ENCODE measurements around the gene NKX2-3. TPM values are rescaled to one million over a fixed set of nuclear protein-coding genes. Genes with fewer than 3 reads are reported as not detected.

Gene NKX2-3
- total RNA-seq, 1 donor from 2014 or later = not detected

DNA sequence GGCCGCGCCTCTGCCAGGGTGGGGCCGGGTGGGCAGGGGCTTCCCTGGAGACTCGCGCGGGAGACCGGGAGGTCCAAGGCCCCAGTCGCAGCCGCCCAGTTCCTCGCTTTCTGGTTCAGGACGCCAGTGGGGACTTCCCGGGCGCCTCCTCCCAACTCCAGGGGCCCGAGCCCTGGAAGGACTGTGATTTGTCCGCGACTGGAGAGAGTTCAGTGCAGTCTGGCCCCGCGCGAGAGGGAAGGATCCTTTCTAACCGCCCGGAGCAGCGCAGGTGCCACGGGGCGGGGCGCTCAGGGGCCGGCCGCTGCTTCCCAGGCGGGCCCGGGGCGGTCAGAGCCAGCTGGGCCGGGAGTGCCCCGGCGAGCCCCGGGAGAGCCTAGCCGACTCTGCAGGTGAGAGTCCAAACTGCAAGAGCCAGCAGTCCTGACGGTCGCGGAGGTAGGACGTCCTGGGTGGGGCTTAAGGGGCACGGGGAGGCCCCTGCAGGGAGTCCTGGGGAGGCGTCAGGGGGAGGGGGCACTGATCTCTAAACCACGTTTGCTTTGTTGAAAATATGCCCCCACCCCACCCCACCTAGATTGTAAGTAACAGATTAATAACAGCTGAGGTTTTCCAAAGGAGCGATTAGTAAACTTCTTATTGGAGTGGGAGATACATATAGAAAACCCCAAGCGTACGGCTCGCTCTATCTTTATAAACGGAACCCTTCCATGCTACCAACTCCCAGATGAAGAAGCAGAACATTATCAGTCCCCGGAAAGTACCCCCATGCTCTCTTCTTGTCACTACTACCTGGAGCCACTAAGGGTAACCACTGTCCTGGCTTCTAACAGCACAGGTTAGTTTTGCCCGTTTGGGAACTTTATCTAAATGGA, 8.2 kb downstream of the NKX2-3 start:
- TF ChIP-seq, protein P1, sequence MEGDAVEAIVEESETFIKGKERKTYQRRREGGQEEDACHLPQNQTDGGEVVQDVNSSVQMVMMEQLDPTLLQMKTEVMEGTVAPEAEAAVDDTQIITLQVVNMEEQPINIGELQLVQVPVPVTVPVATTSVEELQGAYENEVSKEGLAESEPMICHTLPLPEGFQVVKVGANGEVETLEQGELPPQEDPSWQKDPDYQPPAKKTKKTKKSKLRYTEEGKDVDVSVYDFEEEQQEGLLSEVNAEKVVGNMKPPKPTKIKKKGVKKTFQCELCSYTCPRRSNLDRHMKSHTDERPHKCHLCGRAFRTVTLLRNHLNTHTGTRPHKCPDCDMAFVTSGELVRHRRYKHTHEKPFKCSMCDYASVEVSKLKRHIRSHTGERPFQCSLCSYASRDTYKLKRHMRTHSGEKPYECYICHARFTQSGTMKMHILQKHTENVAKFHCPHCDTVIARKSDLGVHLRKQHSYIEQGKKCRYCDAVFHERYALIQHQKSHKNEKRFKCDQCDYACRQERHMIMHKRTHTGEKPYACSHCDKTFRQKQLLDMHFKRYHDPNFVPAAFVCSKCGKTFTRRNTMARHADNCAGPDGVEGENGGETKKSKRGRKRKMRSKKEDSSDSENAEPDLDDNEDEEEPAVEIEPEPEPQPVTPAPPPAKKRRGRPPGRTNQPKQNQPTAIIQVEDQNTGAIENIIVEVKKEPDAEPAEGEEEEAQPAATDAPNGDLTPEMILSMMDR (conservative IDR thresholded peaks at IDR 0.05; ENCODE audit: low read depth, low read length) = no peak
- DNase-seq (ENCODE audit: low read depth) = no peak
- H3K4me3 ChIP-seq (ENCODE audit: low read depth, low read length) = no peak overlapping the region

GRCh38 chr10:99544322-99544721, 11.6 kb downstream of the NKX2-3 start:
- no peak for DNase-seq (ENCODE audit: low read depth)
- no peak overlapping the region for H3K4me3 ChIP-seq (ENCODE audit: low read depth, low read length)
- TF ChIP-seq, protein P1 (conservative IDR thresholded peaks at IDR 0.05; ENCODE audit: low read depth, low read length) = no peak

GRCh38 chr10:99548041-99548530, 15.3 kb downstream of the NKX2-3 start:
- TF ChIP-seq, protein P1 (conservative IDR thresholded peaks at IDR 0.05; ENCODE audit: low read depth, low read length) = peak; percentile 66
- H3K4me3 ChIP-seq (ENCODE audit: low read depth, low read length) = no peak overlapping the region
- DNase-seq (ENCODE audit: low read depth) = no peak

DNA sequence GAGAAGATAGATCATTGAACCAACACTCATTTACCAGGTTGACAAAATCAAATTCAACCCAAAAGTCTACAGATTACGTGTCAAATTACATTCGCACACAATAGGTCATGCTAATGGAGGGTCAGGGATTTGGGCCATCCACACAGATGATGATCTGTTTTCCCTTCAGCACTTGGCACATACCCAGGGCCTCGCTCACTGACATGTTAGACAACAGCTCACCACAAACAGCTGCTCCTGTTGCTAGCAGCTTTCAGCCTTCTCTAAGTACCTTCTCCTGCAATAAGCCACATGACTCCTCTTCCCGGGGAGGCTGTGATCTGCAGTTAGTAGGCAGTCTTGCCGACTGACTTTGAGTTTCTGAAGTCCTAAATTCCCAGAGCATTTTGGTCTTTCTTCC, 18.4 kb downstream of the NKX2-3 start:
- TF ChIP-seq, protein P1 (conservative IDR thresholded peaks at IDR 0.05; ENCODE audit: low read depth, low read length) = no peak
- no peak overlapping the region for H3K4me3 ChIP-seq (ENCODE audit: low read depth, low read length)
- no peak for DNase-seq (ENCODE audit: low read depth)

DNA sequence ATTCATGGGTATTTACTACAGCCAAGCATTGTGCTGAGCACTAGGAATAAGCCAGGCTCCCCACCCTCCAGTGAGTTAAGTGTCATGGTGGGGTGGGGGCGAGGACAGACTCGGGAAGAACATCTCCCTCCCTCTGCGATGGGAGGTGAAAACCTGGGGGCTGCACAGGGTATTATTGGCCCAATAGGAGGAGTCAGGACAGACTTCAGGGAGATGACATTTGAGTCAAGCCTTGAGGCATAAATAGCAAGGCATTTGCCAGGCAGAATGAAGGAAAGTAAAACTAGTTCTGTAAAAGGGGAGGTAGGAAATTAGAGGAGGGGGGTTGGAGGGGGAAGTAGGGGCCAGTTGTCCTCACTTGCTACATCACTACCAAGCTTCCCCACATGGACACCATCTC, 18.9 kb downstream of the NKX2-3 start:
- no peak for DNase-seq (ENCODE audit: low read depth)
- no peak overlapping the region for H3K4me3 ChIP-seq (ENCODE audit: low read depth, low read length)
- TF ChIP-seq, protein P1 (conservative IDR thresholded peaks at IDR 0.05; ENCODE audit: low read depth, low read length) = no peak

- no peak overlapping the region for H3K4me3 ChIP-seq (ENCODE audit: low read depth, low read length)
- TF ChIP-seq, protein P1 (conservative IDR thresholded peaks at IDR 0.05; ENCODE audit: low read depth, low read length) = no peak
- DNase-seq (ENCODE audit: low read depth) = no peak
These were observed 22.6 kb downstream of the NKX2-3 start for GRCh38 chr10:99555371-99555770.

Data from epithelial cell of proximal tubule (primary cell).